Heart right ventricle (tissue), 16 donors: ENCODE results near the gene SLAIN2. TPM values are rescaled to one million over a fixed set of nuclear protein-coding genes. Genes with fewer than 3 reads are reported as not detected.

Source experiments
- ATAC-seq, 8 donors: fragments of 200-7000 bp; cut with Tn5 transposase; one replicate each; pipeline ENCODE4 v1.9.1; 2020; ENCODE audit warnings: mild to moderate bottlenecking in 8 of 8, moderate library complexity in 8 of 8, moderate number of reproducible peaks in 1 of 8
- DNase-seq, 2 donors: peaks; one replicate each; pipeline ENCODE4 v3.0.0-alpha.2; 2020
- H3K27ac ChIP-seq, 10 donors: fragments of 200-600 bp; sonication (generic) in 2 of 10; one replicate each; pipeline versions ENCODE4 v1.5.0 to v1.8.0; 2020 to 2022; ENCODE audit warnings: mild to moderate bottlenecking in 3 of 10
- H3K27me3 ChIP-seq, 7 donors: fragments of 200-600 bp; one replicate each; pipeline ENCODE4 v1.8.0; 2021 to 2022; ENCODE audit warnings: mild to moderate bottlenecking in 2 of 7
- H3K36me3 ChIP-seq, 9 donors: fragments of 200-600 bp; sonication (generic) in 1 of 9; one replicate each; pipeline versions ENCODE4 v1.5.0 to v1.8.0; 2020 to 2022; ENCODE audit warnings: mild to moderate bottlenecking in 2 of 9
- H3K4me1 ChIP-seq, 9 donors: fragments of 200-600 bp; sonication (generic) in 1 of 9; one replicate each; pipeline versions ENCODE4 v1.5.0 to v1.8.0; 2020 to 2022; ENCODE audit warnings: mild to moderate bottlenecking in 4 of 9
- H3K4me3 ChIP-seq, 10 donors: fragments of 200-600 bp; sonication (generic) in 2 of 10; one replicate each; pipeline versions ENCODE4 v1.5.0 to v1.8.0; 2020 to 2022; ENCODE audit warnings: mild to moderate bottlenecking in 7 of 10, moderate library complexity in 2 of 10
- H3K9me3 ChIP-seq, 11 donors: fragments of 200-600 bp in 10 of 11; sonication (generic) in 2 of 11; one replicate each; pipeline versions ENCODE4 v1.5.0 to v1.8.0; 2013 to 2022; ENCODE audit warnings: mild to moderate bottlenecking in 2 of 11, control low read depth in 1 of 11, moderate library complexity in 1 of 11
- WGBS, 2 donors: extraction: QIAGEN DNeasy Blood & Tissue Kit; methylation state at CpG; one replicate each; pipeline ENCODE4 v1.1.7; 2013; ENCODE audit warnings: inconsistent platforms in 1 of 2; 5-methylcytosine and 5-hydroxymethylcytosine counted together
- intact Hi-C, 10 donors: fragments of 100-400 bp; cut with DNase I; formaldehyde crosslinking; loops; one replicate each; pipeline versions ENCODE4 v1.11.1 to v1.14.2; 2022
- polyA plus RNA-seq, 2 donors: library from polyadenylated mRNA; stranded (reverse); fragments of 200-250 nt; gene quantifications; one replicate each; pipeline ENCODE4 v1.2.3, GENCODE V29; 2013
- total RNA-seq, 10 donors: library from RNA; stranded (reverse); fragmentation: NEBNext Ultra II Directional in 3 of 10; extraction: Animal tissue kit (Norgen Biotek cat#: 25700) in 3 of 10; gene quantifications; one replicate each; pipeline versions ENCODE4 v1.2.1 to v1.2.4, GENCODE V29; 2021 to 2023
- TF ChIP-seq, protein P1 (sequence below), 9 donors: fragments of 200-600 bp; sonication (generic) in 2 of 9; IDR thresholded peaks; one replicate each; pipeline versions ENCODE4 v1.5.0 to v1.8.0; 2021 to 2022; ENCODE audit warnings: antibody characterized with exemption in 9 of 9, mild to moderate bottlenecking in 5 of 9, moderate library complexity in 1 of 9
- donor health status: Arrhythmogenic right ventricular cardiomyopathy.
- donor health status: ischemic (EF 13 %, LVEDD 7.1; RV severe dilation, severe dysfunction).
- donor health status: healthy with polysubstance abuse.
- donor health status: DM: no; HTN: yes; CAD: no.
- donor health status: DM: no; HTN: no; CAD: no.
- donor health status: ischemic (EF 25% LVEDD 6.9; RV normal size, moderate dysfunction).
- donor health status: ischemic (EF 25% LVEDD 5.7; RV mildly dilated, moderate dysfunction).
- donor health status: healthy.
- donor health status: DM: yes; HTN: yes; CAD: no.
- donor health status: Ischemic cardiomyopathy.
- donor health status: ischemic (EF 35%, LVEDD 5.7; RV mildly dilated, moderate dysfunction).
- donor health status: nonischemic (EF 11% LVEDD 7.7; RV severe dilation, severe dysfunction).
- donor health status: DM: yes; HTN: yes; CAD: no.
- donor health status: PGD.
- donor health status: ischemic (EF 29% LVEDD 5.4; RV normal size, mild dysfunction).
- donor health status: nonischemic (EF 23%, LVEDD 6.1; RV moderate dilation, normal function).

The SLAIN2 gene
- total and polyA plus RNA-seq, 12 donors = 16.4 to 185 (median 131) TPM

GRCh38 chr4:48329976-48330375 lies 11.4 kb upstream of the SLAIN2 start:
- Histone ChIP-seq H3K36me3 (no peaks in the 10 kb centered on the region), H3K4me3 (no peak overlapping the region), H3K9me3 (no peaks in the 10 kb centered on the region), H3K27me3 (no peaks in the 10 kb centered on the region), H3K27ac (peak overlapping the region in 1 of 10 donors; percentile 5), H3K4me1 (peaks cover 0 to 30% (median 3%) of the 10 kb centered on the region in 9 donors)
- DNase-seq (no peak), ATAC-seq (peak in 1 of 8 donors; percentile 43)
- intact Hi-C loops = no loop called here
- TF ChIP-seq, protein P1, sequence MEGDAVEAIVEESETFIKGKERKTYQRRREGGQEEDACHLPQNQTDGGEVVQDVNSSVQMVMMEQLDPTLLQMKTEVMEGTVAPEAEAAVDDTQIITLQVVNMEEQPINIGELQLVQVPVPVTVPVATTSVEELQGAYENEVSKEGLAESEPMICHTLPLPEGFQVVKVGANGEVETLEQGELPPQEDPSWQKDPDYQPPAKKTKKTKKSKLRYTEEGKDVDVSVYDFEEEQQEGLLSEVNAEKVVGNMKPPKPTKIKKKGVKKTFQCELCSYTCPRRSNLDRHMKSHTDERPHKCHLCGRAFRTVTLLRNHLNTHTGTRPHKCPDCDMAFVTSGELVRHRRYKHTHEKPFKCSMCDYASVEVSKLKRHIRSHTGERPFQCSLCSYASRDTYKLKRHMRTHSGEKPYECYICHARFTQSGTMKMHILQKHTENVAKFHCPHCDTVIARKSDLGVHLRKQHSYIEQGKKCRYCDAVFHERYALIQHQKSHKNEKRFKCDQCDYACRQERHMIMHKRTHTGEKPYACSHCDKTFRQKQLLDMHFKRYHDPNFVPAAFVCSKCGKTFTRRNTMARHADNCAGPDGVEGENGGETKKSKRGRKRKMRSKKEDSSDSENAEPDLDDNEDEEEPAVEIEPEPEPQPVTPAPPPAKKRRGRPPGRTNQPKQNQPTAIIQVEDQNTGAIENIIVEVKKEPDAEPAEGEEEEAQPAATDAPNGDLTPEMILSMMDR (IDR thresholded peaks at IDR 0.05) = no peak

GRCh38 chr4:48331577-48332330 lies 9.6 kb upstream of the SLAIN2 start:
- no peak for DNase-seq
- H3K36me3 ChIP-seq = no peaks in the 10 kb centered on the region
- peak overlapping the region in 1 of 10 donors; percentile 39 for H3K27ac ChIP-seq
- H3K4me1 ChIP-seq = peaks cover 0 to 30% (median 3%) of the 10 kb centered on the region in 9 donors
- H3K27me3 ChIP-seq = no peaks in the 10 kb centered on the region
- intact Hi-C loops = no loop called here
- H3K9me3 ChIP-seq = no peaks in the 10 kb centered on the region
- H3K4me3 ChIP-seq = no peak overlapping the region
- WGBS, 2 donors = 90% methylated on average over 9 of the region's 9 CpGs
- ATAC-seq = peak; percentile 34 to 89 (median 74)
- TF ChIP-seq, protein P1 (IDR thresholded peaks at IDR 0.05) = no peak

- WGBS, 2 donors = 95 to 98% methylated on average over 5 of the region's 5 CpGs
- no peaks in the 10 kb centered on the region for H3K27me3 ChIP-seq
- intact Hi-C loops = no loop called here
- H3K9me3 ChIP-seq = no peaks in the 10 kb centered on the region
- DNase-seq (no peak), ATAC-seq (no peak)
- peaks cover 0 to 32% (median 3%) of the 10 kb centered on the region in 9 donors for H3K4me1 ChIP-seq
- no peak overlapping the region for H3K4me3 ChIP-seq
- TF ChIP-seq, protein P1 (IDR thresholded peaks at IDR 0.05) = no peak
- H3K36me3 ChIP-seq = no peaks in the 10 kb centered on the region
- H3K27ac ChIP-seq = no peak overlapping the region
Measured at GRCh38 chr4:48332661-48333060, 8.7 kb upstream of the SLAIN2 start.

GRCh38 chr4:48333587-48333986 lies 7.7 kb upstream of the SLAIN2 start:
- H3K4me3 ChIP-seq = no peak overlapping the region
- H3K27me3 ChIP-seq = no peaks in the 10 kb centered on the region
- H3K36me3 ChIP-seq = no peaks in the 10 kb centered on the region
- WGBS, 2 donors = 86 to 89% methylated on average over 3 of the region's 3 CpGs
- no peak for ATAC-seq
- H3K27ac ChIP-seq = no peak overlapping the region
- DNase-seq = no peak
- TF ChIP-seq, protein P1 (IDR thresholded peaks at IDR 0.05) = no peak
- H3K9me3 ChIP-seq = no peaks in the 10 kb centered on the region
- intact Hi-C loops = no loop called here
- peaks cover 0 to 37% (median 4%) of the 10 kb centered on the region in 9 donors for H3K4me1 ChIP-seq
